GM23338 (cell line): ENCODE data around the gene DDX31.

Source experiments
- CREB1 ChIP-seq: fragments of 250-450 bp; sonication (Bioruptor Pico); IDR thresholded peaks from 2 replicates; pipeline ENCODE4 v1.5.0; 2020; ENCODE audit warnings: low read depth, mild to moderate bottlenecking, moderate library complexity
- ETS1 ChIP-seq: IDR thresholded peaks from 2 replicates; pipeline ENCODE4 v1.6.1; 2016; ENCODE audit warnings: antibody characterized with exemption
- EZH2 ChIP-seq: fragments of 200-600 bp; sonication (generic); IDR thresholded peaks from one replicate; pipeline ENCODE4 v1.8.0; 2017; ENCODE audit warnings: antibody characterized with exemption, mild to moderate bottlenecking, low read depth; ENCODE audit not compliant: unreplicated experiment
- EZH2phosphoT487 ChIP-seq: fragments of 200-600 bp; sonication (generic); IDR thresholded peaks from one replicate; pipeline ENCODE4 v1.8.1; 2018; ENCODE audit warnings: antibody characterized with exemption; ENCODE audit not compliant: unreplicated experiment
- JUNB ChIP-seq: IDR thresholded peaks from one replicate; pipeline ENCODE4 v1.6.1; 2016; ENCODE audit warnings: antibody characterized with exemption; ENCODE audit not compliant: unreplicated experiment
- NANOG ChIP-seq: IDR thresholded peaks from 2 replicates; pipeline ENCODE4 v1.6.1; 2016; ENCODE audit warnings: antibody characterized with exemption, borderline replicate concordance
- POLR2AphosphoS5 ChIP-seq: IDR thresholded peaks from 2 replicates; pipeline ENCODE4 v1.6.1; 2016; ENCODE audit warnings: antibody characterized with exemption, low read depth
- STAT1 ChIP-seq: IDR thresholded peaks from one replicate; pipeline ENCODE4 v1.6.1; 2016; ENCODE audit warnings: antibody characterized with exemption; ENCODE audit not compliant: unreplicated experiment
- ZNF114 ChIP-seq: fragments of 250-450 bp; sonication (Bioruptor Pico); IDR thresholded peaks from 2 replicates; pipeline ENCODE4 v1.5.0; 2020; ENCODE audit warnings: mild to moderate bottlenecking, moderate library complexity
- ZNF331 ChIP-seq: fragments of 250-450 bp; sonication (Bioruptor Pico); IDR thresholded peaks from 2 replicates; pipeline ENCODE4 v1.5.0; 2020; ENCODE audit warnings: low read depth, mild to moderate bottlenecking, moderate library complexity
- ZNF462 ChIP-seq: fragments of 250-450 bp; sonication (Bioruptor Pico); IDR thresholded peaks from 2 replicates; pipeline ENCODE4 v1.5.0; 2020; ENCODE audit warnings: mild to moderate bottlenecking, moderate library complexity
- TF ChIP-seq, protein P1 (sequence below), 2 experiments: fragments of 200-600 bp in 1 of 2; sonication (generic) in 1 of 2; conservative IDR thresholded peaks; 2 replicates each; pipeline versions ENCODE4 v1.5.1 to v1.6.1; 2016 to 2017; ENCODE audit warnings: antibody characterized with exemption in 2 of 2, low read depth in 2 of 2, mild to moderate bottlenecking in 2 of 2, moderate library complexity in 1 of 2
- TF ChIP-seq, protein P2 (sequence below): IDR thresholded peaks from one replicate; pipeline ENCODE4 v1.6.1; 2018; ENCODE audit warnings: antibody characterized with exemption; ENCODE audit not compliant: unreplicated experiment

DNA sequence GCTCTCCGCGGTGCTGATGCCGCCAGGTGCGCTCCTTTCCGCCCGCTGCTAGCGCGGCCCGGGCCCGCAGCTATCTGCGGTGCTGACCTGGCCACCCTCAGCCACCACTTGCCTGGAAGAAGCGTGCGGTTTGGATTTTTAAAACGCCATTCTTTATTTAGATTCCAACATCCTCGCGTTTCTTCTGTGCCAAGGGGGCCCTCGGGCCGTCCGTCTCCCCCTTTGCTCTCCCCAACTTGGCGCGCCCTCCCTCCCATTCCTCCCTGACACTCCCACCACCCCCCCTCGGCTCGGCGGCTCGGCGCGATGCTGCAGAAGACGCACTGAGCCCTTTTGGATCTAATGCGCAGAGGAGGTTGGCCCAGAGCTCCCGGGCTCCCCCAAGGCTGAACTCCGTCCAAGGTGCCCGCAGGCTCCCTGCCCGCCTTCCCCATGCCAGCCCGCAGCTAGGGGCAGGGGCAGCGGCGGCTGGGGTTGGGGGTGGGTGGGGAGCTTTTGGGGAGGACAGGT lies 87.5 kb downstream of the DDX31 start, which contains the start of gene BARHL1:
- TF ChIP-seq, protein P1, sequence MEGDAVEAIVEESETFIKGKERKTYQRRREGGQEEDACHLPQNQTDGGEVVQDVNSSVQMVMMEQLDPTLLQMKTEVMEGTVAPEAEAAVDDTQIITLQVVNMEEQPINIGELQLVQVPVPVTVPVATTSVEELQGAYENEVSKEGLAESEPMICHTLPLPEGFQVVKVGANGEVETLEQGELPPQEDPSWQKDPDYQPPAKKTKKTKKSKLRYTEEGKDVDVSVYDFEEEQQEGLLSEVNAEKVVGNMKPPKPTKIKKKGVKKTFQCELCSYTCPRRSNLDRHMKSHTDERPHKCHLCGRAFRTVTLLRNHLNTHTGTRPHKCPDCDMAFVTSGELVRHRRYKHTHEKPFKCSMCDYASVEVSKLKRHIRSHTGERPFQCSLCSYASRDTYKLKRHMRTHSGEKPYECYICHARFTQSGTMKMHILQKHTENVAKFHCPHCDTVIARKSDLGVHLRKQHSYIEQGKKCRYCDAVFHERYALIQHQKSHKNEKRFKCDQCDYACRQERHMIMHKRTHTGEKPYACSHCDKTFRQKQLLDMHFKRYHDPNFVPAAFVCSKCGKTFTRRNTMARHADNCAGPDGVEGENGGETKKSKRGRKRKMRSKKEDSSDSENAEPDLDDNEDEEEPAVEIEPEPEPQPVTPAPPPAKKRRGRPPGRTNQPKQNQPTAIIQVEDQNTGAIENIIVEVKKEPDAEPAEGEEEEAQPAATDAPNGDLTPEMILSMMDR (conservative IDR thresholded peaks at IDR 0.05; ENCODE audit: low read depth in 2 of 2) = no peak
- TF ChIP-seq EZH2 (no peak), POLR2AphosphoS5 (no peak), JUNB (no peak), ZNF331 (CRISPR knock-in tag) (no peak), EZH2phosphoT487 (no peak), ZNF462 (CRISPR knock-in tag) (no peak), CREB1 (CRISPR knock-in tag) (no peak), ZNF114 (CRISPR knock-in tag) (no peak), ETS1 (no peak), STAT1 (no peak), NANOG (no peak)
- TF ChIP-seq, protein P2, sequence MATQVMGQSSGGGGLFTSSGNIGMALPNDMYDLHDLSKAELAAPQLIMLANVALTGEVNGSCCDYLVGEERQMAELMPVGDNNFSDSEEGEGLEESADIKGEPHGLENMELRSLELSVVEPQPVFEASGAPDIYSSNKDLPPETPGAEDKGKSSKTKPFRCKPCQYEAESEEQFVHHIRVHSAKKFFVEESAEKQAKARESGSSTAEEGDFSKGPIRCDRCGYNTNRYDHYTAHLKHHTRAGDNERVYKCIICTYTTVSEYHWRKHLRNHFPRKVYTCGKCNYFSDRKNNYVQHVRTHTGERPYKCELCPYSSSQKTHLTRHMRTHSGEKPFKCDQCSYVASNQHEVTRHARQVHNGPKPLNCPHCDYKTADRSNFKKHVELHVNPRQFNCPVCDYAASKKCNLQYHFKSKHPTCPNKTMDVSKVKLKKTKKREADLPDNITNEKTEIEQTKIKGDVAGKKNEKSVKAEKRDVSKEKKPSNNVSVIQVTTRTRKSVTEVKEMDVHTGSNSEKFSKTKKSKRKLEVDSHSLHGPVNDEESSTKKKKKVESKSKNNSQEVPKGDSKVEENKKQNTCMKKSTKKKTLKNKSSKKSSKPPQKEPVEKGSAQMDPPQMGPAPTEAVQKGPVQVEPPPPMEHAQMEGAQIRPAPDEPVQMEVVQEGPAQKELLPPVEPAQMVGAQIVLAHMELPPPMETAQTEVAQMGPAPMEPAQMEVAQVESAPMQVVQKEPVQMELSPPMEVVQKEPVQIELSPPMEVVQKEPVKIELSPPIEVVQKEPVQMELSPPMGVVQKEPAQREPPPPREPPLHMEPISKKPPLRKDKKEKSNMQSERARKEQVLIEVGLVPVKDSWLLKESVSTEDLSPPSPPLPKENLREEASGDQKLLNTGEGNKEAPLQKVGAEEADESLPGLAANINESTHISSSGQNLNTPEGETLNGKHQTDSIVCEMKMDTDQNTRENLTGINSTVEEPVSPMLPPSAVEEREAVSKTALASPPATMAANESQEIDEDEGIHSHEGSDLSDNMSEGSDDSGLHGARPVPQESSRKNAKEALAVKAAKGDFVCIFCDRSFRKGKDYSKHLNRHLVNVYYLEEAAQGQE = no peak
